Mucosa of rectum (tissue), 2 donors: Measurements from ENCODE around the gene OAF.

Source experiments
- H3K27ac ChIP-seq, 2 donors: one replicate each; pipeline ENCODE4 v1.7.0; 2013; ENCODE audit warnings: inconsistent platforms in 2 of 2, low read depth in 2 of 2, low read length in 2 of 2
- H3K27me3 ChIP-seq, 2 donors: one replicate each; pipeline ENCODE4 v1.7.0; 2013; ENCODE audit warnings: low read length in 2 of 2; ENCODE audit not compliant: control insufficient read depth in 2 of 2, insufficient read depth in 2 of 2
- H3K36me3 ChIP-seq, 2 donors: one replicate each; pipeline ENCODE4 v1.7.0; 2013; ENCODE audit warnings: low read length in 2 of 2; ENCODE audit not compliant: control insufficient read depth in 2 of 2, insufficient read depth in 2 of 2
- H3K4me1 ChIP-seq, 2 donors: one replicate each; pipeline ENCODE4 v1.7.0; 2013; ENCODE audit warnings: low read length in 2 of 2, mild to moderate bottlenecking in 1 of 2; ENCODE audit not compliant: control insufficient read depth in 2 of 2, insufficient read depth in 2 of 2
- H3K4me3 ChIP-seq, 2 donors: one replicate each; pipeline ENCODE4 v1.7.0; 2013; ENCODE audit warnings: low read length in 2 of 2
- H3K9ac ChIP-seq, 2 donors: one replicate each; pipeline ENCODE4 v1.7.0; 2013; ENCODE audit warnings: low read length in 2 of 2, low read depth in 1 of 2, mild to moderate bottlenecking in 1 of 2
- H3K9me3 ChIP-seq, 2 donors: one replicate each; pipeline ENCODE4 v1.7.0; 2013; ENCODE audit warnings: low read length in 2 of 2; ENCODE audit not compliant: control insufficient read depth in 2 of 2
- donor health status: healthy.
- donor health status: Normal muscosa, but diverticular disease.

OAF gene

GRCh38 chr11:120219938-120220746, 9.3 kb downstream of the OAF start:
- Histone ChIP-seq H3K4me1 (peaks cover 51 to 56% of the 10 kb centered on the region in 2 donors), H3K27ac (peak overlapping the region; percentile 57 to 69)

DNA sequence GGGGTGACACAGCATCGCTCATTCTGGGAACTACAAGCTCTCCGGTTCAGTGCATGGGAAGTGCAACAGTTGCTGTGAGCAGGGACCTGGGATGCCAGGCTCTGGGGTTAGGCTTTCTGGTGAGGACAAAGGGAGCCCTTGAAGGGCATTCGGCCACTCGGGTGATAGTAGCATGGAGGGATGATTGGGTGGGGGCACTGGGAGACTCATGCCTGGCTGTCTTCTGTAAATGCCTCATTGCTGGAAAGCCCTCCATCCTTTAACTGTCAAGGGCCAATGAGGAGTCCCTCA, 9.9 kb downstream of the OAF start:
- no peak overlapping the region for H3K4me3 ChIP-seq
- H3K4me1 ChIP-seq: peaks cover 51 to 52% of the 10 kb centered on the region in 2 donors
- H3K36me3 ChIP-seq: peaks cover 27 to 30% of the 10 kb centered on the region in 2 donors
- no peaks in the 10 kb centered on the region for H3K27me3 ChIP-seq
- H3K9me3 ChIP-seq: no peaks in the 10 kb centered on the region
- peak overlapping the region; percentile 57 to 69 for H3K27ac ChIP-seq
- no peak overlapping the region for H3K9ac ChIP-seq

More at GRCh38 chr11:120219938-120220746, 9.3 kb downstream of the OAF start:
- Histone ChIP-seq H3K27me3 (no peaks in the 10 kb centered on the region), H3K9me3 (no peaks in the 10 kb centered on the region), H3K36me3 (peaks cover 29 to 32% of the 10 kb centered on the region in 2 donors), H3K9ac (no peak overlapping the region), H3K4me3 (no peak overlapping the region)

DNA sequence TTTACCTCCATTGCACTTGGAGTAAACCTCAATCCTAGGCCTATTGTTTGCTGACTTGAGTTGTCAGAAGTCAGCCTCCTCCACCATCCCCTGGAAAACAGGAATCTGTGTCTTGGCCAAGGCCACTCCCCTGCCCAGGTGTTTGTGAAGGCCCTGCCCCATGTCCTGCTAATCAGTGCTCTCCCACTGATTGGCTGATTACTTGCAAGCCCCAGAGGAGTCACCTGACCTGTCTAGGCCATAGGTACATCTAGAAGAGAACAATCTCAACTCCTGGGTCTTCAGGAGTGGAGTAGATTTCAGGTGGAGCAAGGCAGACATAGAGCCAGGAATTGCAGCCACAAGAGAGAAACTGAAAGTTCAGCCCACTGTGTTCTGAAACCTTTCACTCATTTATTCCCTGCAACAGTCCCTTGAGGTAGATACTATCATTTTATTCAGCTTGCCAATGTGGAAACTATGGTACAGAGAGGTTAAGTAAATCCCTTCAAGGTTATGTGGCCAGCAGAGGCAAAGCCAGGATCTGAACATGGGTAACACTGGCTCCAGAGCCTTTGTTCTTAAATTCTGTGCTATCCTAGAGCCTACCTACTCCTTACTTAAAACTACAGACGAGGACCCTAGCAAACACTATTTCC, 10.4 kb downstream of the OAF start:
- Histone ChIP-seq H3K9ac (peak overlapping the region in 1 of 2 donors; percentile 56), H3K27me3 (no peaks in the 10 kb centered on the region), H3K36me3 (peaks cover 22 to 36% of the 10 kb centered on the region in 2 donors), H3K9me3 (no peaks in the 10 kb centered on the region), H3K4me1 (peaks cover 45 to 52% of the 10 kb centered on the region in 2 donors), H3K4me3 (peak overlapping the region in 1 of 2 donors; percentile 9), H3K27ac (peak overlapping the region; percentile 59 to 69)

DNA sequence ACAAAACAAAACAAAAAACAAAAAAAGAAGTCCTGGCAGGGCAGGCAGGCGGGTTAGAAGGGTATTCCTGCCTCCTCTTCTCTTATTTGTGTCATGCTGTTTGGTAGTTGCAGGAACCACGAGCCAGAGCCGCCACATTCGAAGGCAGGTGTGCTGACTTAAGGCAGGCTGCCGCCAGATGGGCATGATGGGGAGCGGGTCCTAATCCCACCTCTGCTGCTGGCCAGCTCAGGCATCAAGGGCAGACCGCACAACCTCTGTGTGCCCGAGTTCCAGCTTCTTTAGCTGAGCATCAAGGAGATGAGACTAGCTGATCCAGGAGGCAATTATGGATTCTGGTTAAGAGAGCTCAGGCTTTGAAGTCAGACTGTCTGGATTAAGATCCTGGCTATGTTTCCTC, 12.1 kb downstream of the OAF start:
- no peak overlapping the region for H3K27ac ChIP-seq

DNA sequence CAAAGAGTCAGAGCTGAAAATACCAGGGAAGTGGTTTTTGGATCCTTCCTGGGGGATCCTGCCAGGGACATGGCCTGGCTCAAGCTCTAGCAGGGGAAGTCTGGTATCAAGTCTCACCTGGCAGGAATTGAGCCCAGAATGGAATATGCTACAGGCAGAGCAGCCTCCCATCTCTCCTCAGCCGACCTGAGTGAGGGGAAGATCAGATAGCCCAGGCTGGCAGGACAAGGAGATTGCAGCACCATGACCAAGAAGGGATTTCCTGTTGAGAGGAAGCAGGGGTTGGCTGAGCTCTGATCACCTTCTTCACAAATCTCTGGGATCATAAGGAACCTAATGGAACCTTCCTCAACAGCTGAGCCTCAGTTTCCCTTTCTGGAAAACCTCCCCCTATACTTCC, 13.0 kb downstream of the OAF start:
- no peak overlapping the region for H3K27ac ChIP-seq
- H3K4me3 ChIP-seq: no peak overlapping the region
- no peak overlapping the region for H3K9ac ChIP-seq
- peaks cover 32 to 44% of the 10 kb centered on the region in 2 donors for H3K36me3 ChIP-seq
- no peaks in the 10 kb centered on the region for H3K27me3 ChIP-seq
- H3K4me1 ChIP-seq: peaks cover 29 to 39% of the 10 kb centered on the region in 2 donors
- no peaks in the 10 kb centered on the region for H3K9me3 ChIP-seq

More for the DNA sequence above, 12.1 kb downstream of the OAF start:
- Histone ChIP-seq H3K36me3 (peaks cover 28 to 46% of the 10 kb centered on the region in 2 donors), H3K4me1 (peaks cover 37 to 45% of the 10 kb centered on the region in 2 donors), H3K9me3 (no peaks in the 10 kb centered on the region), H3K4me3 (no peak overlapping the region), H3K27me3 (no peaks in the 10 kb centered on the region), H3K9ac (no peak overlapping the region)

DNA sequence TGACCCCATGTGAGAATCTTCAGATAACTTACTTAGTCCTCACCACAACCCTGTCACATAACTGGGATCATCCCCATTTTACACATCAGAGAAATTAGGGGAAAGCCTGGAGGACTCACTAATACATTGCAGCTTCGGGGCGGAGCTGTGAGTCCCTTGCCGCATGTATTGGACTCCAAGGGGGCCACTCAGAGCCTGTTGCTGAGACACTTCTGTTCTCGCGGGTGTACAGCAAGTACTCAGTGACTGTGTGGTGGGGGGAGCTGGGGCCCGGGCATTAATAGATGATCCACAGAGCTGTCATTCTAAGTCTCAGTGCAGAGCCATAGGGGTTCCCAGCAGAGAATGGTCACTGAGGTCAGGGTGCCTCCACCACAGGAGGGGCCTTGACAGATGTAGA, 13.5 kb downstream of the OAF start:
- H3K9ac ChIP-seq: no peak overlapping the region
- no peaks in the 10 kb centered on the region for H3K27me3 ChIP-seq
- no peak overlapping the region for H3K4me3 ChIP-seq
- H3K36me3 ChIP-seq: peaks cover 37 to 45% of the 10 kb centered on the region in 2 donors
- H3K27ac ChIP-seq: no peak overlapping the region
- H3K9me3 ChIP-seq: no peaks in the 10 kb centered on the region
- H3K4me1 ChIP-seq: peaks cover 23 to 39% of the 10 kb centered on the region in 2 donors

DNA sequence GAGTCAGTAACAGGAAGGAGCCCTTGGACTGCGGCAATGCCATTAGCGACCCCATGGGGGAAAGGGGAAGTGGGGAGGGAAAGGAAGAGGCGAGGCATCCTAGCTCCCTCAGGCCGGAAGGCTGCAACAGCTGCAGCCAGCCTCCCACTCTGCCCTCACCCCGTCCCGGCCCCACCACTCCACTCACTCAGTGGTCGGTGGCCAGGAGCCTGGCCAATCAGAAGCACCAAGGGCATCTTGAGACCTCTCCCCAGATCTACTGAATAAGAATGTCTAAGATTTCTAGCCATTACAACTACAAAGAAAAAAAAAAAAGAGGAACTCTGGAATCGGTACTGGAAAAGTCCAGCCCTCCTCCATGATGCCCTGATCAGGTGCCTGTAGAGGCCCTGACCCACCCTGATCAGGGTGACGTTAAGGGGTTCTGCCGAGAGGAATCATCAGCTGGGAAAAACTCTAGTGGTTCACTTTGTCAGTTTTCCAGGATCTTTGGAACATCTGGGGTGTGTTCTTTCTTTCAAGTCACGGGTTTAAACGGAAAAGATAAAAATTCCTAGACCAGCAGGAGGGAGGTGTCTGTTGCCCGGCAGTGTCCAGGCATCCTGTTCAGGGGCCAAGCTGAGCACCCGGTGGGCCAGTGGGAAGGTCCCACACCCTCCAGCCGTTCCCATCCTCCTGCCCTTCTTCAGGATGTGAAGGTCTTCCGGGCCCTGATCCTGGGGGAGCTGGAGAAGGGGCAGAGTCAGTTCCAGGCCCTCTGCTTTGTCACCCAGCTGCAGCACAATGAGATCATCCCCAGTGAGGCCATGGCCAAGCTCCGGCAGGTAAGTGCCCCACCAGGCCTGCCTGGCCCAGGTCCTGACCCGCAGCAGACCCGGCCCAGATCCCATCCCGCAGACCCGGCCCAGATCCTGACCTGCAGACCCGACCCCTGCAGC, 14.4 kb downstream of the OAF start:
- Histone ChIP-seq H3K9ac (no peak overlapping the region), H3K4me1 (peaks cover 16 to 30% of the 10 kb centered on the region in 2 donors), H3K4me3 (no peak overlapping the region), H3K9me3 (no peaks in the 10 kb centered on the region), H3K36me3 (peaks cover 34 to 41% of the 10 kb centered on the region in 2 donors), H3K27ac (peak overlapping the region in 1 of 2 donors; percentile 7), H3K27me3 (no peaks in the 10 kb centered on the region)

DNA sequence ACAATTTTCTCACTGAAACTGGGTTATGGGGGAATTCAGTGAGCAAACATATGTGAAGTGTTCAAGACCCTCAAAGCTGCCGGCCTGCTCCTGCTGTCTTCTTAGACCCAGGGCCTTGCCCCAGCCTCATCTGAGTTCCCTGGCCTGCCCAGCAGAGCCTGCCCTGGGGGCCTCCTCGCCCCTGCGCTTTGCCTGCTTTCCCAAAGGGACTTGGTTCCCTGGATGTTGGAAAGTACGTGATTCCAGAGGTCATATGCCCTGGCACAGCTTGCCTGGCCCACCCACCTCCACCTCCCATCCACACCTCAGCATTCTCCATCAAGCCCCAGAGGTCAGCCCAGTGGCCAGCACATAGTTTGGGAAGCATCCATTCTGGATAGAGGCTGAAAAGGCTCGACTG, 15.4 kb downstream of the OAF start:
- H3K27ac ChIP-seq: no peak overlapping the region
- no peaks in the 10 kb centered on the region for H3K9me3 ChIP-seq
- H3K9ac ChIP-seq: no peak overlapping the region
- peaks cover 10 to 20% of the 10 kb centered on the region in 2 donors for H3K4me1 ChIP-seq
- no peak overlapping the region for H3K4me3 ChIP-seq
- peaks cover 29 to 41% of the 10 kb centered on the region in 2 donors for H3K36me3 ChIP-seq
- no peaks in the 10 kb centered on the region for H3K27me3 ChIP-seq

DNA sequence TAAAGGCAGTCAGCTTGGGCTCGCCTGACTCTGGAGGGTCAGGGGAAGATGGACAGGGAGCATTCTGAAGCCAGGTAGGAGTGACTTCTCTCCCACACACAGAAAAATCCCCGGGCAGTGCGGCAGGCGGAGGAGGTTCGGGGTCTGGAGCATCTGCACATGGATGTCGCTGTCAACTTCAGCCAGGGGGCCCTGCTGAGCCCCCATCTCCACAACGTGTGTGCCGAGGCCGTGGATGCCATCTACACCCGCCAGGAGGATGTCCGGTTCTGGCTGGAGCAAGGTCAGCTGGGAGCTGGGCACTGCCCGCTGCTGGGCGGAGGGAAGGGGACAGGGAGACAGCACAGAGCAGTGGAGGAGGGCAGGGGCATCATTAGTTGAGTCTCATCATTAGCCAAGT, 15.9 kb downstream of the OAF start:
- H3K4me3 ChIP-seq: no peak overlapping the region
- peaks cover 7 to 15% of the 10 kb centered on the region in 2 donors for H3K4me1 ChIP-seq
- H3K27ac ChIP-seq: no peak overlapping the region
- no peaks in the 10 kb centered on the region for H3K27me3 ChIP-seq
- no peaks in the 10 kb centered on the region for H3K9me3 ChIP-seq
- H3K9ac ChIP-seq: no peak overlapping the region
- peaks cover 29 to 41% of the 10 kb centered on the region in 2 donors for H3K36me3 ChIP-seq
